ENCODE results near the gene KRT82.

DNA sequence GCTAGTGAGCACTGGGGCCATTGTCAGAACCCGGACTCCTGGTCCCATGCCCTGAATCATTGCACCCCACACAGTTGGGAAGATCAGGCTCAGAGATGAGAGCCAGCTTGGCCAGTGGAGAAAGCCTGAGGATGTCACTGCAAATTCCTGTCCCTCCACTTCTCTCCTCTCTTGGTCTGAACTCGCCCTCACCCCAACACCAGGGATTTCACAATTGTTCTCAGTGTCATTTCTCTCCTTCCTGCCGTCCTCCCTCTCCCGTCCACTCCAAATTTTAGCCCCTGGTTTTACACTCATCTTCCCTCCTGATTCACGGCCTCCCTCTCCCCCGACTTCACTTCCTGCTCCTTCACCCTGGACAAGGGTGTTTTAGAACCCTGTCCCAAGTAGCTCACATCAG, 16.9 kb upstream of the KRT82 start:
- TF ChIP-seq POLR2AphosphoS5 (IDR thresholded peaks at IDR 0.05) (no peak), POLR2A (IDR thresholded peaks at IDR 0.05) (no peak), CTCF (IDR thresholded peaks at IDR 0.05) (no peak)

All from transverse colon (tissue), 4 donors.